IMR-90 (cell line): ENCODE data around the gene SF3B5. TPM values are rescaled to one million over a fixed set of nuclear protein-coding genes. Genes with fewer than 3 reads are reported as not detected.

Source experiments
- ATAC-seq: fragments of 200-7000 bp; cut with Tn5 transposase; 2 replicates; pipeline ENCODE4 v1.9.1; 2020; ENCODE audit warnings: low read depth, mild to moderate bottlenecking, moderate library complexity
- BruUV-seq: library from RNA; stranded (reverse); fragments of 400-500 nt; replicated peaks from 2 replicates; lab custom pipeline; 2021; lab: Mats Ljungman, UMichigan
- CTCF ChIA-PET: fragments of 300-600 bp; formaldehyde crosslinking; extraction: SDS; loops from one replicate; lab custom pipeline; 2021; ENCODE audit warnings: antibody characterized with exemption; lab: Yijun Ruan, JAX
- POLR2A ChIA-PET: fragments of 300-600 bp; sonication (Branson Sonifier 250); formaldehyde crosslinking; loops from one replicate; lab custom pipeline; 2022; ENCODE audit warnings: antibody characterized with exemption; ENCODE audit not compliant: unreplicated experiment; lab: Charles Lee
- DNase-seq: peaks from one replicate; pipeline ENCODE4 v3.0.0; 2013
- H2AFZ ChIP-seq: replicated peaks from 2 replicates; pipeline ENCODE3; 2013; ENCODE audit warnings: low read length, mild to moderate bottlenecking; ENCODE audit not compliant: poor library complexity
- H2AK5ac ChIP-seq: 2 replicates; pipeline ENCODE4 v1.6.1; 2013; ENCODE audit warnings: low read depth, low read length, inconsistent platforms
- H2AK9ac ChIP-seq: replicated peaks from 2 replicates; pipeline ENCODE3; 2013; ENCODE audit warnings: mild to moderate bottlenecking, low read depth, low read length, moderate library complexity; ENCODE audit not compliant: poor library complexity
- H2BK120ac ChIP-seq: 2 replicates; pipeline ENCODE4 v1.6.1; 2013; ENCODE audit warnings: low read depth, low read length, inconsistent platforms
- H2BK15ac ChIP-seq: 3 replicates; pipeline ENCODE4 v1.6.1; 2013; ENCODE audit warnings: low read depth, low read length, inconsistent platforms
- H2BK20ac ChIP-seq: 2 replicates; pipeline ENCODE4 v1.6.1; 2013; ENCODE audit warnings: low read depth, mild to moderate bottlenecking, inconsistent platforms, low read length, moderate library complexity
- H2BK5ac ChIP-seq: 2 replicates; pipeline ENCODE4 v1.6.1; 2013; ENCODE audit warnings: mild to moderate bottlenecking, low read depth, low read length, inconsistent platforms; ENCODE audit not compliant: poor library complexity, severe bottlenecking
- H3K14ac ChIP-seq: replicated peaks from 2 replicates; pipeline ENCODE4 v1.6.1; 2013; ENCODE audit warnings: low read depth, low read length, inconsistent platforms
- H3K18ac ChIP-seq: 2 replicates; pipeline ENCODE4 v1.6.1; 2013; ENCODE audit warnings: low read depth, low read length, control low read depth
- H3K23ac ChIP-seq: 2 replicates; pipeline ENCODE4 v1.6.1; 2013; ENCODE audit warnings: low read depth, low read length, inconsistent platforms
- H3K27ac ChIP-seq: 2 replicates; pipeline ENCODE4 v1.5.1; 2013; ENCODE audit warnings: mild to moderate bottlenecking, control low read depth, low read length; ENCODE audit not compliant: insufficient read depth
- H3K27me3 ChIP-seq: 2 replicates; pipeline ENCODE4 v1.6.1; 2013; ENCODE audit warnings: low read length; ENCODE audit not compliant: control insufficient read depth, insufficient read depth
- H3K36me3 ChIP-seq: 2 replicates; pipeline ENCODE4 v1.6.1; 2013; ENCODE audit warnings: low read length, mixed read lengths; ENCODE audit not compliant: control insufficient read depth, insufficient read depth
- H3K4ac ChIP-seq: 2 replicates; pipeline ENCODE4 v1.6.1; 2013; ENCODE audit warnings: low read depth, low read length, inconsistent platforms
- H3K4me1 ChIP-seq: 2 replicates; pipeline ENCODE4 v1.6.1; 2013; ENCODE audit warnings: low read length, mixed read lengths; ENCODE audit not compliant: control insufficient read depth, insufficient read depth
- H3K4me2 ChIP-seq: 2 replicates; pipeline ENCODE4 v1.6.1; 2013; ENCODE audit warnings: low read depth, mild to moderate bottlenecking, control low read depth, low read length, moderate library complexity
- H3K4me3 ChIP-seq: 2 replicates; pipeline ENCODE4 v1.5.1; 2013; ENCODE audit warnings: low read depth, mild to moderate bottlenecking, control low read depth, low read length, moderate library complexity; ENCODE audit not compliant: insufficient read depth
- H3K56ac ChIP-seq: 2 replicates; pipeline ENCODE4 v1.6.1; 2013; ENCODE audit warnings: low read length, inconsistent platforms; ENCODE audit not compliant: insufficient read depth; ENCODE audit errors: extremely low read depth
- H3K79me1 ChIP-seq, 2 experiments: 2 replicates each; pipeline ENCODE4 v1.6.1; 2013; ENCODE audit warnings: low read length in 2 of 2, inconsistent platforms in 1 of 2, low read depth in 1 of 2
- H3K9ac ChIP-seq: 2 replicates; pipeline ENCODE4 v1.6.1; 2013; ENCODE audit warnings: low read depth, low read length, control low read depth
- H3K9me1 ChIP-seq: 2 replicates; pipeline ENCODE4 v1.6.1; 2013; ENCODE audit warnings: low read length, inconsistent platforms; ENCODE audit not compliant: insufficient read depth
- H3K9me3 ChIP-seq: 2 replicates; pipeline ENCODE4 v1.6.1; 2013; ENCODE audit warnings: low read length; ENCODE audit not compliant: control insufficient read depth, insufficient read depth
- H4K20me1 ChIP-seq: 2 replicates; pipeline ENCODE4 v1.6.1; 2013; ENCODE audit warnings: low read length, inconsistent platforms; ENCODE audit not compliant: insufficient read depth
- H4K5ac ChIP-seq: 2 replicates; pipeline ENCODE4 v1.6.1; 2013; ENCODE audit warnings: mild to moderate bottlenecking, low read depth, low read length, control low read depth
- H4K8ac ChIP-seq, 2 experiments: 2 replicates each; pipeline ENCODE4 v1.6.1; 2013; ENCODE audit warnings: low read depth in 2 of 2, low read length in 2 of 2, control low read depth in 1 of 2, inconsistent platforms in 1 of 2
- H4K91ac ChIP-seq: 2 replicates; pipeline ENCODE4 v1.6.1; 2013; ENCODE audit warnings: low read depth, low read length, inconsistent platforms; ENCODE audit not compliant: insufficient read depth
- BHLHE40 ChIP-seq: fragments of 150-350 bp; IDR thresholded peaks from 2 replicates; pipeline ENCODE4 v1.6.1; 2016; ENCODE audit warnings: mild to moderate bottlenecking, low read depth, low read length
- CEBPB ChIP-seq: IDR thresholded peaks from 2 replicates; pipeline ENCODE4 v1.6.1; 2012; ENCODE audit warnings: low read depth, low read length, improper control_type of control experiment
- CHD1 ChIP-seq: IDR thresholded peaks from 2 replicates; pipeline ENCODE4 v1.6.1; 2012; ENCODE audit warnings: low read depth, low read length, improper control_type of control experiment
- FOS ChIP-seq: fragments of 150-350 bp; IDR thresholded peaks from 2 replicates; pipeline ENCODE4 v1.6.1; 2016; ENCODE audit warnings: low read depth, low read length
- MAFK ChIP-seq: IDR thresholded peaks from 2 replicates; pipeline ENCODE4 v1.6.1; 2012; ENCODE audit warnings: low read depth, low read length, improper control_type of control experiment
- MAZ ChIP-seq: IDR thresholded peaks from 2 replicates; pipeline ENCODE4 v1.6.1; 2012; ENCODE audit warnings: low read depth, mild to moderate bottlenecking, low read length, improper control_type of control experiment, moderate library complexity, borderline replicate concordance
- MXI1 ChIP-seq: IDR thresholded peaks from 2 replicates; pipeline ENCODE4 v1.6.1; 2012; ENCODE audit warnings: low read depth, mild to moderate bottlenecking, low read length, moderate library complexity, borderline replicate concordance
- NFE2L2 ChIP-seq: fragments of 150-350 bp; IDR thresholded peaks from 2 replicates; pipeline ENCODE4 v1.6.1; 2016; ENCODE audit warnings: low read depth, mild to moderate bottlenecking, low read length
- POLR2A ChIP-seq: IDR thresholded peaks from 2 replicates; pipeline ENCODE4 v1.6.1; 2012; ENCODE audit warnings: mild to moderate bottlenecking, low read depth, low read length
- RCOR1 ChIP-seq: IDR thresholded peaks from 2 replicates; pipeline ENCODE4 v1.6.1; 2012; ENCODE audit warnings: mild to moderate bottlenecking, low read length, improper control_type of control experiment; ENCODE audit not compliant: insufficient replicate concordance
- RFX5 ChIP-seq: IDR thresholded peaks from 2 replicates; pipeline ENCODE4 v1.8.0; 2012; ENCODE audit warnings: low read depth, mild to moderate bottlenecking, low read length, moderate library complexity
- SMC3 ChIP-seq: fragments of 150-350 bp; IDR thresholded peaks from 2 replicates; pipeline ENCODE4 v1.6.1; 2016; ENCODE audit warnings: low read depth, mild to moderate bottlenecking, antibody characterized with exemption, low read length, moderate library complexity
- USF2 ChIP-seq: fragments of 150-350 bp; IDR thresholded peaks from 2 replicates; pipeline ENCODE4 v1.6.1; 2017; ENCODE audit warnings: mild to moderate bottlenecking, antibody characterized with exemption, low read length, low read depth
- WGBS, 2 experiments: methylation state at CpG; one replicate each; pipeline versions ENCODE4 v1.1.5 to v1.1.7; 2013; ENCODE audit warnings: missing lambda C conversion rate in 2 of 2; ENCODE audit not compliant: insufficient read length in 1 of 2; ENCODE audit errors: extremely low coverage in 2 of 2; 5-methylcytosine and 5-hydroxymethylcytosine counted together
- dilution Hi-C: fragments of 300-500 bp; cut with HindIII; formaldehyde crosslinking; loops from one replicate; pipeline ENCODE4 v1.14.3; 2018; ENCODE audit warnings: low sequenced_read_pairs; ENCODE audit not compliant: unreplicated experiment
- in situ Hi-C: fragments of 300-500 bp; cut with MboI; formaldehyde crosslinking; loops from 3 replicates; pipeline ENCODE4 v1.14.3; 2019; ENCODE audit warnings: low sequenced_read_pairs, inconsistent platforms, mixed read lengths
- intact Hi-C: fragments of 100-400 bp; cut with micrococcal nuclease; formaldehyde crosslinking; loops from 2 replicates; pipeline ENCODE4 v1.10.0; 2022
- polyA plus RNA-seq, 3 experiments: library from polyadenylated mRNA; depleted of rRNA; stranded (reverse); fragments of >200 nt; gene quantifications; 2 replicates each; pipeline ENCODE4 v1.2.3, GENCODE V29; 2012; ENCODE audit warnings: low replicate concordance in 1 of 3
- total RNA-seq: library from RNA; depleted of rRNA; stranded (reverse); fragments of >200 nt; gene quantifications from 2 replicates; pipeline ENCODE4 v1.2.3, GENCODE V29; 2012
- TF ChIP-seq, protein P1 (sequence below): fragments of 150-350 bp; IDR thresholded peaks from 2 replicates; pipeline ENCODE4 v1.6.1; 2016; ENCODE audit warnings: low read depth, mild to moderate bottlenecking, low read length, moderate library complexity, borderline replicate concordance
- TF ChIP-seq, protein P2 (sequence below): conservative IDR thresholded peaks from 2 replicates; pipeline ENCODE4 v1.5.1; 2012; ENCODE audit warnings: mild to moderate bottlenecking, low read depth, low read length, improper control_type of control experiment

Gene SF3B5
- total and polyA plus RNA-seq, 2 of the 4 experiments (the other 2 are of a cell fraction), result 227 to 333 TPM

DNA sequence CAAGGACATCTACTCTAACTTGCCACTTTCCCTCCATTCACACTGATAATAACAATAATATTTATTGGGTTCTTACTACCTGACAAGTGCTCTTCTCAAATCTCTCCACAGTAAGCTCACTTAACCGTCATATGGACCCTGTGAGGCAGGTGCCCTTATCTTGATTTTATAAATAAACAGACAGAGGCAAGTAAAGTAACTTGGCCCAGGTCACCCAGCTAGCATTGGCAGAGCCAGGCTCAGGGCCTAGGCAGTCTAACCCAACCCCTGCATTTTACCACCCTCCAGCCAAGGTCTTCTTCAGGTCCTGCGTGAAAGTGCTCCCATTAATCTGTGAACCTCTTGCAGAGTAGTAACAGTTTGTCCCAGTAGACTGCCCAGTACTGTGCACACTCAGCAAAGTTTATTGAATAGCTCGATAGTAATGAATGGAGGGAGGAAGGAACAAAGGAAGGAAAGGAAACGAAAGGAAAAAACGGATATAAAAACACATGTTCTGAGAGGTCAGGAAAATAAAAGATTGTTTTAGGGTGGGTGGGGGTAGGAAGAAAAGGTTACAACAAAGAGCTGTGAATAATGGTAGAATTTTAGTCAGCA, 38.0 kb upstream of the SF3B5 start:
- H3K4me2 ChIP-seq, result no peak overlapping the region
- ChIA-PET POLR2A (no interaction called here), CTCF (interaction anchor here (0.7 kb wide), 1 partner anchor 9 kb away, joined by 4 read pairs; no protein-coding TSS in a partner anchor)
- H3K36me3 ChIP-seq, result no peaks in the 10 kb centered on the region
- no peak overlapping the region for H3K18ac ChIP-seq
- intact Hi-C loops, result no loop called here
- no peak overlapping the region for H3K4me3 ChIP-seq
- no peak overlapping the region for H2AK5ac ChIP-seq
- no peaks in the 10 kb centered on the region for H3K79me1 ChIP-seq
- no peak overlapping the region for H2AK9ac ChIP-seq
- H3K9me1 ChIP-seq, result no peaks in the 10 kb centered on the region
- H2BK15ac ChIP-seq, result no peak overlapping the region
- in situ Hi-C loops, result no loop called here
- dilution Hi-C loops, result no loop called here
- H3K56ac ChIP-seq, result no peak overlapping the region
- H3K14ac ChIP-seq, result no peak overlapping the region
- no peak overlapping the region for H4K5ac ChIP-seq
- no peaks in the 10 kb centered on the region for H3K9me3 ChIP-seq
- H4K20me1 ChIP-seq, result no peaks in the 10 kb centered on the region
- H2AFZ ChIP-seq, result no peak overlapping the region
- no peak overlapping the region for H3K9ac ChIP-seq
- TF ChIP-seq USF2 (no peak), BHLHE40 (no peak), RFX5 (no peak), MAZ (no peak), MXI1 (no peak), CEBPB (no peak), MAFK (no peak), CHD1 (no peak), NFE2L2 (no peak), SMC3 (no peak), RCOR1 (no peak), POLR2A (no peak), FOS (no peak)
- TF ChIP-seq, protein P1, sequence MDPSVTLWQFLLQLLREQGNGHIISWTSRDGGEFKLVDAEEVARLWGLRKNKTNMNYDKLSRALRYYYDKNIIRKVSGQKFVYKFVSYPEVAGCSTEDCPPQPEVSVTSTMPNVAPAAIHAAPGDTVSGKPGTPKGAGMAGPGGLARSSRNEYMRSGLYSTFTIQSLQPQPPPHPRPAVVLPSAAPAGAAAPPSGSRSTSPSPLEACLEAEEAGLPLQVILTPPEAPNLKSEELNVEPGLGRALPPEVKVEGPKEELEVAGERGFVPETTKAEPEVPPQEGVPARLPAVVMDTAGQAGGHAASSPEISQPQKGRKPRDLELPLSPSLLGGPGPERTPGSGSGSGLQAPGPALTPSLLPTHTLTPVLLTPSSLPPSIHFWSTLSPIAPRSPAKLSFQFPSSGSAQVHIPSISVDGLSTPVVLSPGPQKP, result no peak
- TF ChIP-seq, protein P2, sequence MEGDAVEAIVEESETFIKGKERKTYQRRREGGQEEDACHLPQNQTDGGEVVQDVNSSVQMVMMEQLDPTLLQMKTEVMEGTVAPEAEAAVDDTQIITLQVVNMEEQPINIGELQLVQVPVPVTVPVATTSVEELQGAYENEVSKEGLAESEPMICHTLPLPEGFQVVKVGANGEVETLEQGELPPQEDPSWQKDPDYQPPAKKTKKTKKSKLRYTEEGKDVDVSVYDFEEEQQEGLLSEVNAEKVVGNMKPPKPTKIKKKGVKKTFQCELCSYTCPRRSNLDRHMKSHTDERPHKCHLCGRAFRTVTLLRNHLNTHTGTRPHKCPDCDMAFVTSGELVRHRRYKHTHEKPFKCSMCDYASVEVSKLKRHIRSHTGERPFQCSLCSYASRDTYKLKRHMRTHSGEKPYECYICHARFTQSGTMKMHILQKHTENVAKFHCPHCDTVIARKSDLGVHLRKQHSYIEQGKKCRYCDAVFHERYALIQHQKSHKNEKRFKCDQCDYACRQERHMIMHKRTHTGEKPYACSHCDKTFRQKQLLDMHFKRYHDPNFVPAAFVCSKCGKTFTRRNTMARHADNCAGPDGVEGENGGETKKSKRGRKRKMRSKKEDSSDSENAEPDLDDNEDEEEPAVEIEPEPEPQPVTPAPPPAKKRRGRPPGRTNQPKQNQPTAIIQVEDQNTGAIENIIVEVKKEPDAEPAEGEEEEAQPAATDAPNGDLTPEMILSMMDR, result no peak
- H3K23ac ChIP-seq, result no peak overlapping the region
- 83 to 100% methylated on average over 2 to 4 of the region's 5 CpGs for WGBS, 2 experiments
- no peak overlapping the region for H3K27ac ChIP-seq
- no peak overlapping the region for H2BK120ac ChIP-seq
- H3K4me1 ChIP-seq, result no peaks in the 10 kb centered on the region
- no peak overlapping the region for H2BK5ac ChIP-seq
- H2BK20ac ChIP-seq, result no peak overlapping the region
- H4K91ac ChIP-seq, result no peak overlapping the region
- no peak overlapping the region for H3K4ac ChIP-seq
- BruUV-seq, result no TSS peak
- H4K8ac ChIP-seq, result no peak overlapping the region
- no peaks in the 10 kb centered on the region; the same call in 1 of the 2 replicates for H3K27me3 ChIP-seq
- no peak for DNase-seq
- no peak for ATAC-seq
